Measurements from ENCODE around the gene AXL. TPM values are rescaled to one million over a fixed set of nuclear protein-coding genes. Genes with fewer than 3 reads are reported as not detected.
A peak's percentile ranks its signal among the peaks of the same experiment; 100 is the strongest.

AXL gene
- total and polyA plus RNA-seq, 9 of the 15 experiments (the other 6 are each of a cell fraction or from before 2014, with no cell fraction given) = 0.80 to 6.6 (median 1.6) TPM

DNA sequence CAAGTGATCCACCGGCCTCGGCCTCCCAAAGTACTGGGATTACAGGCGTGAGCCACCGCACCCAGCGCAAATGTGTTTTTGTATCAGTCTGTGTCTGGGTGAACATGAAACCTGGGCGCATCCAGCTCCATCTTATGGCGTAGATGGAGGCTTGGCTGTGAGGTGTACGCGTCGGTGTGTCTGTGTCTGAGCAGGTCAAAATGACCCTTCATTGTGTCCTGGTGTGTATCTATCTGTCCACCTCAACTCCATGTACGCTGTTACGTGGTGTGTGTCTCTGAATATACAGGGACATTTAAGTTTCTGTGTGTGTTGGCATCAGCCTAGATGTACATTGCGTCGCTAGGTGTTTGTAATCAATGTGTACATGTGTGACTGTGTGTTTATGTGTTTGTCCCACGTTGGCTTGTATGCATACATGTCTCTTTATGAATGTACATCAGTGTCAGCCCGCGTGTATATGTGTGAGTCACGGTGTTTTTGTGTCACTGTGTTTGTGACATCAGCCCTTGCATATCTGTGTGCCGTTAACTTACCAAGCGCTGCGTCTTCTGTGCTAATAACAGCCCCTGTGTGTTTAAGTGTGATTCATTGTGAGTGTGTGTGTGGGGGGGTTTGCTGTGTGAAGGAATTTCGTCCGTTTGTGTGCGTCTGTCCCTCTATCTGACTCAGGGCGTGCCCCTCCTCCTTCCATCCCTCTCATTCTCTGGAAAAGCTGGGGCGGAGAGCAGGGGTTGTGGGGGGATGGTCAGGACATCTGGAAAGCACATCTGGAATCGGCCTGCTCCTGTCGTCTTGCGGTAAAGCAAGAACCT, 6.4 kb downstream of the AXL start (continued):
- TF ChIP-seq, protein P1, sequence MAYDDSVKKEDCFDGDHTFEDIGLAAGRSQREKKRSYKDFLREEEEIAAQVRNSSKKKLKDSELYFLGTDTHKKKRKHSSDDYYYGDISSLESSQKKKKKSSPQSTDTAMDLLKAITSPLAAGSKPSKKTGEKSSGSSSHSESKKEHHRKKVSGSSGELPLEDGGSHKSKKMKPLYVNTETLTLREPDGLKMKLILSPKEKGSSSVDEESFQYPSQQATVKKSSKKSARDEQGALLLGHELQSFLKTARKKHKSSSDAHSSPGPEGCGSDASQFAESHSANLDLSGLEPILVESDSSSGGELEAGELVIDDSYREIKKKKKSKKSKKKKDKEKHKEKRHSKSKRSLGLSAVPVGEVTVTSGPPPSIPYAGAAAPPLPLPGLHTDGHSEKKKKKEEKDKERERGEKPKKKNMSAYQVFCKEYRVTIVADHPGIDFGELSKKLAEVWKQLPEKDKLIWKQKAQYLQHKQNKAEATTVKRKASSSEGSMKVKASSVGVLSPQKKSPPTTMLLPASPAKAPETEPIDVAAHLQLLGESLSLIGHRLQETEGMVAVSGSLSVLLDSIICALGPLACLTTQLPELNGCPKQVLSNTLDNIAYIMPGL (CRISPR knock-in tag; IDR thresholded peaks at IDR 0.05) = no peak
- TF ChIP-seq NFATC3 (IDR thresholded peaks at IDR 0.05) = no peak
- TF ChIP-seq, protein P2, sequence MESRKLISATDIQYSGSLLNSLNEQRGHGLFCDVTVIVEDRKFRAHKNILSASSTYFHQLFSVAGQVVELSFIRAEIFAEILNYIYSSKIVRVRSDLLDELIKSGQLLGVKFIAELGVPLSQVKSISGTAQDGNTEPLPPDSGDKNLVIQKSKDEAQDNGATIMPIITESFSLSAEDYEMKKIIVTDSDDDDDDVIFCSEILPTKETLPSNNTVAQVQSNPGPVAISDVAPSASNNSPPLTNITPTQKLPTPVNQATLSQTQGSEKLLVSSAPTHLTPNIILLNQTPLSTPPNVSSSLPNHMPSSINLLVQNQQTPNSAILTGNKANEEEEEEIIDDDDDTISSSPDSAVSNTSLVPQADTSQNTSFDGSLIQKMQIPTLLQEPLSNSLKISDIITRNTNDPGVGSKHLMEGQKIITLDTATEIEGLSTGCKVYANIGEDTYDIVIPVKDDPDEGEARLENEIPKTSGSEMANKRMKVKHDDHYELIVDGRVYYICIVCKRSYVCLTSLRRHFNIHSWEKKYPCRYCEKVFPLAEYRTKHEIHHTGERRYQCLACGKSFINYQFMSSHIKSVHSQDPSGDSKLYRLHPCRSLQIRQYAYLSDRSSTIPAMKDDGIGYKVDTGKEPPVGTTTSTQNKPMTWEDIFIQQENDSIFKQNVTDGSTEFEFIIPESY (CRISPR knock-in tag; IDR thresholded peaks at IDR 0.05) = no peak; the same call in 1 of the 2 replicates
- TF ChIP-seq, protein P3, sequence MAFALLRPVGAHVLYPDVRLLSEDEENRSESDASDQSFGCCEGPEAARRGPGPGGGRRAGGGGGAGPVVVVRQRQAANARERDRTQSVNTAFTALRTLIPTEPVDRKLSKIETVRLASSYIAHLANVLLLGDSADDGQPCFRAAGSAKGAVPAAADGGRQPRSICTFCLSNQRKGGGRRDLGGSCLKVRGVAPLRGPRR (CRISPR knock-in tag; IDR thresholded peaks at IDR 0.05) = no peak
- TF ChIP-seq SMARCB1 (IDR thresholded peaks at IDR 0.05; ENCODE audit: insufficient read length, low read depth) = no peak
- TF ChIP-seq ZEB2 (IDR thresholded peaks at IDR 0.05) = 0 out of 2 replicates have a peak, but pooled peaks have one; percentile 35
- TF ChIP-seq NFRKB (IDR thresholded peaks at IDR 0.05; ENCODE audit: low read depth) = peak; percentile 73
- no peak for TF ChIP-seq JUNB (CRISPR knock-in tag; conservative IDR thresholded peaks at IDR 0.05)
- no peak for TF ChIP-seq ZNF146 (CRISPR knock-in tag; IDR thresholded peaks at IDR 0.05; ENCODE audit: unreplicated experiment)
- TF ChIP-seq, protein P4, sequence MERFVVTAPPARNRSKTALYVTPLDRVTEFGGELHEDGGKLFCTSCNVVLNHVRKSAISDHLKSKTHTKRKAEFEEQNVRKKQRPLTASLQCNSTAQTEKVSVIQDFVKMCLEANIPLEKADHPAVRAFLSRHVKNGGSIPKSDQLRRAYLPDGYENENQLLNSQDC (CRISPR knock-in tag; IDR thresholded peaks at IDR 0.05) = no peak
- no peak for TF ChIP-seq GTF2A2 (tag; IDR thresholded peaks at IDR 0.05)
- TF ChIP-seq POLR2H (tag; IDR thresholded peaks at IDR 0.05; ENCODE audit: low read depth) = no peak
- no peak; the same call in 1 of the 2 replicates for TF ChIP-seq NCOA1 (IDR thresholded peaks at IDR 0.05; ENCODE audit: low read depth)
- no peak for TF ChIP-seq ZNF165 (CRISPR knock-in tag; IDR thresholded peaks at IDR 0.05; ENCODE audit: borderline replicate concordance)
- no peak for TF ChIP-seq ASH1L (IDR thresholded peaks at IDR 0.05; ENCODE audit: borderline replicate concordance, low read depth, partially characterized antibody)
- TF ChIP-seq, protein P5, sequence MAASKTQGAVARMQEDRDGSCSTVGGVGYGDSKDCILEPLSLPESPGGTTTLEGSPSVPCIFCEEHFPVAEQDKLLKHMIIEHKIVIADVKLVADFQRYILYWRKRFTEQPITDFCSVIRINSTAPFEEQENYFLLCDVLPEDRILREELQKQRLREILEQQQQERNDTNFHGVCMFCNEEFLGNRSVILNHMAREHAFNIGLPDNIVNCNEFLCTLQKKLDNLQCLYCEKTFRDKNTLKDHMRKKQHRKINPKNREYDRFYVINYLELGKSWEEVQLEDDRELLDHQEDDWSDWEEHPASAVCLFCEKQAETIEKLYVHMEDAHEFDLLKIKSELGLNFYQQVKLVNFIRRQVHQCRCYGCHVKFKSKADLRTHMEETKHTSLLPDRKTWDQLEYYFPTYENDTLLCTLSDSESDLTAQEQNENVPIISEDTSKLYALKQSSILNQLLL (CRISPR knock-in tag; IDR thresholded peaks at IDR 0.05; ENCODE audit: borderline replicate concordance) = no peak
- TF ChIP-seq RBM17 (IDR thresholded peaks at IDR 0.05; ENCODE audit: borderline replicate concordance, low read depth, low read length) = no peak
